LoVo (cell line): ENCODE measurements around the gene ADGRG7.
"Not testable (repeated sequence)": the region's sequence is repeated elsewhere in the genome, so short reads cannot be mapped to it uniquely, and the experiment has no call there.

Source experiments
- DNase-seq: peaks from one replicate; pipeline ENCODE4 v3.0.0-alpha.2; 2016; ENCODE audit warnings: low spot score

The ADGRG7 gene

DNA sequence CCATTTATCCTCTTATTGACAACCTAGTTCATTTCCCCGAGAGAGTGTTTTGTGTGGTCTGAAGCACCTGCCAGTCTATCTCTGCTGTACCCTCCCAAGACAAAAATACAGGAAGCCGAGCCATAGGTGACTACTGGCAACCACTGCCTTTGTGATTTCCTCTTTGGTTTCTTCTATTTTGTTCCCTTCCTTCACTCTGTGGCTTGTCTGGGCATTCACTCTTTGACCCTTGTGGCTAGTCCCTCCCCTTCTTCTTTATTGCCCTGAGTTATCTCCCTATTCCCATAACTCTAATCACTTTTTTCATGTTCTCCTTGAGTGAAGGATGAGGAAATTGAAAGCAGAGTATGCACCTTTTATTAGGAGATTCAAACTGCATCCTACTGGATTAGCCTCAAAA lies at the start of gene ADGRG7:
Gene ADGRG7 (plus strand): TSS at position 297 of the 400 bp plus-strand sequence. CDS start 256 bp downstream, outside the sequence.
- DNase-seq = no peak

DNA sequence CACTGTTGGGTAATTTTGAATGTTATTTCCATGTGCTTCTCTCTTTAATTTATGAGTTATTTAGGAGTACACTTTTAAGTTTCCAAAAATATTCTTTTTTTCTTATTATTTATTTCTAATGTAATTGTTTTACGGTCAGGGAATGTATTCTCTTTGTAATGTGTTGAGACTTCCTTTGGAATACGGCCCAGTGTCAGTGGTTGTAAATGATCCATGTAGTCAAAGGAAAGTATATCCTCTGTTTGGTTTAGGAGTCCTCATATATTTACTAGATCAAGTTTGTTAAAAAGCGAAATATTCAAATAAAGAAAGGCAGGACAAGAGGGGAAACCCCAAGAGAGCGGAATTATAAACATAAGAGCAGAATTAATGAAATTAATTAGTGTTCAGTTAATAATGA lies 49.0 kb upstream of the ADGRG7 start:
- no peak for DNase-seq

DNA sequence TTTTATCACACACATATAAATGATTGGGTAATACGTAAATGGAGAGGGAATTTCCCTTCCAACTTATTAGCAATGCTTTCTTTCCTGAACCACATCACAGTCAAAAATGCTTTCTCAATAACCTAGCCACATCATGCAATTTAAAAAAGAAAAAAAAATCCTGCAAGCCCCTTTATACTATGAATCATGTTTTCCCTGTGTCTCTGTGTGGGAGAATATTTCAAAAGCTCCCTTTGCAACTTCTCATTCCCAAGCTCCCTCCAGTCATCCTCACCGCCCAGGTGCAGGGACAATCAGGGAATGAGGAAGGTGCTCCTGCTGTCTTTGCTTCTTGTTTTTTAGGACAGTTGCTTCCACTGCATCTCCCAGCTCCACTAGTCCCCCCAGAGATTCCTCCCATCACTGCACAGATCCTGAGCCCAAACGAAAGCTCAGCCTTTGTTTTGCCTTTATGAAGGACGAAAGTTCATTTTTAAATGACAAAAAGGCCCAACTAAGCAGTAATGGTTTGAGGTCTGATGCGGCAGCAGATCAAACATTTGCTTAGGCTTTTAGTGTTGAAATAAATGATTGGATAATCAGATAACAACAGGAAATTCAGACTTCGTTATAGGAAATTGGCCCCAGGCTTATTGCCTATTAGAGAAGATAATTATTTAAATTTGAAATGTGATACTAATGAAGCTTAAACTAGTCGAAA lies 47.8 kb upstream of the ADGRG7 start:
- no peak for DNase-seq

DNA sequence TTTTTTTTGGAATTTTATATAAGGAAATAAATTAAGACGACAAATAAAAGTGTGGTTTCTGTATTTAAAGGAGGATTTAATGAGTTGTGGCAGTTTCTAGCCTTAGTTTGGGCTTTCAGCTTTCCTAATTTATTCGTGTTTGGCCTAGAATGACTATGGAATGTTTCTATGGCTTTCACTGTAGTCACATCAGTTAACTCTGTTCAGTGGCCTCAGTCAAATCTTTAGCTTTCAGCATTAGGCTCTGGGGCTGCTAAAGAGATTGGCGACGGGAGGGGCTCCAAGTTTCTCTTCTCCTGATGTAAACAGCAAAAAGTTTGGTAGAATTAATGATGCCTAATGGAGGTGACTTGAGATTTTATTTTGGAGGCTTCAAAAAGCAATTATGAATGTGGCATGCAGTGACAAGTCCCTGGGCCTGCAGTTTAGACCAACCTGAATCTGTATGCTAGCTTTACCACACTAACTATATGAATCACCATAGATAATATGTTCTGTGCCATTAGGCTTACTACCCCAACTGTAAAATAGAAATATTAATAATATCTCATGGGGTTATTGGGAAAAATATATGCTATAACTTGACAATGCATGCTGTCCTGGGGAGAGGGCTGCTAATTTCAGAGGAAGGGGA lies 47.1 kb upstream of the ADGRG7 start:
- DNase-seq = no peak

DNA sequence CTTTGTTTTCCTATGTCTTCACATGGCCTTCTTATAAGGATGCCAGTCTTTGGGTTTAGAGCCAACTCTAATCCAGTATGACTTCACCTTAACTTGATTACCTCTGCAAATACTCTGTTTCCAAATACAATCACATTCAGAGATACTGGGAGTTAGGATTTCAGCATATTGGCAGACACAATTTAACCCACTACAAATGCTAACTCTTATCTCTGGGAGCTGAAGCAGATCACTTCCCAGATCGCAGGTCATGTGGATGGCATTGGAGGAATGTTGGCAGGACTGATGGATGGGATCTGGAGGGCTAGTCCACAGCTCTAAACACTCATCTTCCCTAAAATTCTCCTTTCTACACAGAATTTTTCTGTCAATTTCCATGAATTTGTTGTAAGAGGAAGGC lies 46.2 kb upstream of the ADGRG7 start:
- DNase-seq = no peak

GRCh38 chr3:100563652-100564211 lies 45.7 kb upstream of the ADGRG7 start:
- no peak for DNase-seq

DNA sequence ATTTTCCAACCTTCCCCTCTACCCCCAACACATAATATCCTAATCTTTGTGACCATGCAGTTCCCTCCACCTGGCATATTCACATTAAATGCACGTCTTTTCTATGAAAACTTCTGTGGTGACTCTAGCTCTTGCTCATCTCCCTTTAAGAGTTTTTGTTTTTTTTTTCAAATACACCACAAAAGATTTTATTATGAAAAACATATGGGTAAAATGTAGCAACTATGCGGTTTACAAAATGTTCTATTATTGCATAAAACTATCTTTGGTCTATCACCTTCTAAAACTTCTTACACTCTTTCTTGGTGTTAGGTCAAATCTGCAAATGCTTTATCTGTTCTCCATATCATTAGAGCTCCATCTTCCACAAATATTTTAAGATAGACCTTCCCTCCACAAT lies 38.6 kb upstream of the ADGRG7 start:
- no peak for DNase-seq

DNA sequence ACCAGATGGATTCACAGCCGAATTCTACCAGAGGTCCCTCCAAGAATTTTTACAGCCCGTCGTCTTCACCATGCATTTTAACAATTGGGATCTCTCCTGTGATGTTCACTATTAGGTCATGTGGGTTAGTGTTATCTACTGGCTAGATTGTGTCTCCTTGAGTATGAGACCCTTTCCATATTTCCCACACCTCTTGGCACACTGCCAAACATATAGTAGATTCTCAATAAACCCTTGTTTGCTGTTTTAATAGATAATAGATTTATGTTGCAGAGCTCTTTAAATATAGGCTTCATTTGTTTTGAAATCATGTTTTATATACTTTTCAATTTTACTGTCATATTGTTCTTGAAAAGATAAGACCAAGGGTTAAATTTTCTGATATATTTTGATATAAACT lies 34.9 kb upstream of the ADGRG7 start:
- no peak for DNase-seq

- DNase-seq = no peak
These were observed 33.7 kb upstream of the ADGRG7 start for GRCh38 chr3:100575704-100576103.

GRCh38 chr3:100577382-100578008 lies 31.9 kb upstream of the ADGRG7 start:
- no peak for DNase-seq

GRCh38 chr3:100578646-100579045 lies 30.8 kb upstream of the ADGRG7 start:
- DNase-seq = no peak

DNA sequence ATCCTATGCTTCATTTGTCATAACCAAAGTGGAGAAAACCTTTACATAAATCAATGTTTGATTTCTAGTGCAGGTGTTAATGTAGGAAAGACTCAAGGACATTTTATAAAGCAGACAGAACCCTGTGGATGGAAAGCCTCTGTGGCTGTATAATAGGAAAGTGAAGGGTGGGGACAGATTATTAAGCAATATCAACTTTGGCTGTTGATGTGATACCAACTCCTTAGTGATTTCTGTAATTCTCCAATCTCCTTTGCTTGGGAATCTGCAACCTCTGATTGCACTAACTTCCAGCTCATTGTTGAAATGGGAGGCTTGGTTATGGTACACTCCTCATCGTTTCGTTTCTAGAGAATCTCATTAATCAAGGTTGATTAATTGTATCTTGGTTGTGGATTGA lies 29.3 kb upstream of the ADGRG7 start:
- no peak for DNase-seq

GRCh38 chr3:100581650-100582049 lies 27.8 kb upstream of the ADGRG7 start:
- no peak for DNase-seq

DNA sequence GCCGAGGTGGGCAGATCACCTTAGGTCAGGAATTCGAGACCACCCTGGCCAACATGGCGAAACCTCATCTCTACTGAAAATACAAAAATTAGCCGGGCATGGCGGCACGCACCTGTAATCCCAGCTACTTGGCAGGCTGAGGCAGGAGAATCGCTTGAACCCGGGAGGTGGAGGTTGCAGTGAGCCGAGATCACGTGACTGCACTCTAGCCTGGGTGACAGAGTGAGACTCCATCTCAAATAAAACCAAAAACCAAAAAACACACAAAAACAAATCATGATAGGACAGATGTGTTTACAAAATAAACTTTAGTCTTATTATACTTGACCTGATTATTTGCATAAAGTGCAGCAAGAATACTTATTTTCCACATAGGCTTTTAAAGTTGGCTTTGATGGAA lies 27.2 kb upstream of the ADGRG7 start:
- not testable (repeated sequence) for DNase-seq

GRCh38 chr3:100584101-100584660 lies 25.2 kb upstream of the ADGRG7 start:
- no peak for DNase-seq

GRCh38 chr3:100586832-100587231 lies 22.6 kb upstream of the ADGRG7 start:
- DNase-seq = no peak

GRCh38 chr3:100588251-100588650 lies 21.1 kb upstream of the ADGRG7 start:
- no peak for DNase-seq

DNA sequence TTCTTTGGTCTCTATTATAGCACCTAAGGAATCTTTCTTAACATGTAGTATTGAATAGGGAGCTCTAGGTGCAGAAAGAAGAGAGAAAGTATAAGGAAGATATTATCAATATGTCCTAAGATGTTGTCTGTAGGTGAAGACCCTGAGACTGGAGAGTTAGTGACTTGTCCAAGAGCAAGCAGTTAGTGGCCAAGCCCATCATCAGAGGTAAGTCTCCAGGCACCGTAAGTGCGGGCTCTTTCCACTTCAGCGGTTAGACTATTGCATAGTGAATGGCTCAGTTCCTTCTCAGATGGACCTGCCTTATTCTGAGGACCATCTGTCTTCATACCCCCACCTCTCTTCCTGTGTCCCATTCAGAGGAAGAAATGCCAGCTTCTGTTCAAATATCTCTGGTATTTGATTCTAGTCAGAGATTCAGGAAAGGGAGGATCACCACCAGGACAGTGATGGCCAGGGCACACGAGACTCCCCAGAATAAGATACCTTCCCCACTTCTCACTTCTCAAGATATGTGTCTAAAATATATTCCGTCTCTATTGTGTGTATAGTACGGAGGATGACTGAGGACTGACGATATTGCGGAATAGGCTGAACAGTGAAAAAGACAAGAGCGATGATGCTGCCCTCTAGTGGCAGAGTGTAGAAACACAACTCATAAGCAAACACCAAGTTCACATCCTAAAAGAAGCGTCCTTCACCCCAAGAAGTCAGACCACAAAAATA lies 19.1 kb upstream of the ADGRG7 start:
- DNase-seq = peak; percentile 70

DNA sequence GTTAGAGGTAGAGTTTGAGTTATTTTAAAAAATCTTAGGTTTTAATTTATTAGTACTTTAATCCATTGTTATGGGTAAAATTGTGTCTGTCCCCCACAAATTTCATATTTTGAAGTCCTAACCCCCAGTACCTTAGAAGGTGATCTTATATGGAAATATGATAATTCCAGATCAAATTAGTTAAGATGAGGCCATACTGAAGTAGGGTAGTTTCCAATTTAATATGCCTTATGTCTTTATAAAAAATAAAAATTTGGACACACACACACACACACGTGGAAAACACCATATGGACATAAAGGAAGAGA lies 18.6 kb upstream of the ADGRG7 start:
- no peak for DNase-seq

- DNase-seq = peak; percentile 57
These were observed 18.0 kb upstream of the ADGRG7 start for GRCh38 chr3:100591411-100591810.

- DNase-seq = peak; percentile 15
These were observed 9.0 kb upstream of the ADGRG7 start for GRCh38 chr3:100600181-100601042.
